ENCODE data around the gene EHMT2.
"Not testable (repeated sequence)": the region's sequence is repeated elsewhere in the genome, so short reads cannot be mapped to it uniquely, and the experiment has no call there.

EHMT2 gene

DNA sequence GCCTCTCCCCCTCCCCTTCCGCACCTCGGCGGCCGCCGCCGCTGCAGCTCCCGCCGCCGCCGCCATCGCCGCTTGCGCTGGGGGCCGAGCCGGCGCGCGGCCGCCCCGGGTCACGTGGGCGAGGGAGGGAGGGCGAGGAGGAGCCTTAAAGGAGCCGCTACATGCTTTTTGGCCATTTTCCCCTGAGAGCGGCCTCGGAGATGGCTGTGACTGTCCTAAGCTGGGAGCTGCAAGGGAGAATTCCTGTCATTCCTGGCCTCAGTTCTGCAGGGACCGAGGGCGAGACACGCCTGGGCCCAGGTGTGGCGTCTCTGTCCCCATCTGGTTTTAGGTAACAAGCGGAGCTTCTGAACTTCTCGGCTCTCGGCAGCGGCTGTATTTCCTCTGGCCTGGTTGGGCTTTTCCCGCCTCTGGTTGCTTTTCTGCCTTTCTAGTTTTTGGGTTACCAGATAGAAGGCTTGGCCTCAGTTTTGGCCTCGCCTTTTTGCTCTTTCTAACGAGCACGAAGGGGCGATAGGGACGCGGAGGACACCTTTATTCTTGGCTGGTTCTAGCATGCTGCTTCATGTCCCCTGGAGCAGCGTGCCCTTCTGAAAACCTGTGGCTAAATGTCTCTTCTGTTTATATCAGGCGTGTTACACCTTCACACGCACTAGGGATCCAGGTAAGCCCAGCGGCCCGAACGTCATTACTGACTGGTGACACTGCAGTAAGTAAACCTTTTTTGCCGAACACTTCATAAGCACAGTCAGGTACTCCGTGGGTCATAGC lies at the start of gene EHMT2:
Gene EHMT2 (minus strand): TSS at position 87 of the 771 bp plus-strand sequence. CDS start 21 bp downstream, at position 66.
- DNase-seq = peak; percentile 79

DNA sequence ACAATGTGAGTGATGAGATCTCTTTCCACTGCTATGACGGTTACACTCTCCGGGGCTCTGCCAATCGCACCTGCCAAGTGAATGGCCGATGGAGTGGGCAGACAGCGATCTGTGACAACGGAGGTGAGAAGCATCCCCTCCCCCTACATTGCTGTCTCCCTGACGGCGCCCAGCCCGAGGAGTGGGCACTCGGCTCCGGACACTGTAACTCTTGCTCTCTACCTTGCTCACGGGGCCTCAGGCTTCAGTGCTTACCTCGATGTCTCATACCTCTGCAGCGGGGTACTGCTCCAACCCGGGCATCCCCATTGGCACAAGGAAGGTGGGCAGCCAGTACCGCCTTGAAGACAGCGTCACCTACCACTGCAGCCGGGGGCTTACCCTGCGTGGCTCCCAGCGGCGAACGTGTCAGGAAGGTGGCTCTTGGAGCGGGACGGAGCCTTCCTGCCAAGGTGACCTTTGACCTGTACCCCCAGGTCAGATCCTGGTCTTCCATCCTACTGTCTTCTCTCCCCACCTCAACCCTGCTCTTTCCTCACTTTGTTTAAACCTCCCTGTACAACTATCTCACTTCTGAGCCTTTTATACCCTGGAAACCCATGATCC lies 49.7 kb upstream of the EHMT2 start:
- no peak for DNase-seq

DNA sequence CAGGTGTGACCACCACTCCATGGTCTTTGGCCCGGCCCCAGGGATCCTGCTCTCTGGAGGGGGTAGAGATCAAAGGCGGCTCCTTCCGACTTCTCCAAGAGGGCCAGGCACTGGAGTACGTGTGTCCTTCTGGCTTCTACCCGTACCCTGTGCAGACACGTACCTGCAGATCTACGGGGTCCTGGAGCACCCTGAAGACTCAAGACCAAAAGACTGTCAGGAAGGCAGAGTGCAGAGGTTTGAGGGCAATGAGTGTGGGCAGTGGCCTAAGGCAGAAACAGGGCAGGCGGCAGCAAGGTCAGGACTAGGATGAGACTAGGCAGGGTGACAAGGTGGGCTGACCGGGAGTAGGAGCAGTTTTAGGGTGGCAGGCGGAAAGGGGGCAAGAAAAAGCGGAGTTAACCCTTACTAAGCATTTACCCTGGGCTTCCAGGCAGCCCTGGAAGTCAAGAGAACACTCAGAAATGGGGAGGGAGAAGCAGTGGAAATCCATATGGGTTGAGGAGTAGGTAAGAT lies 48.9 kb upstream of the EHMT2 start:
- no peak for DNase-seq

DNA sequence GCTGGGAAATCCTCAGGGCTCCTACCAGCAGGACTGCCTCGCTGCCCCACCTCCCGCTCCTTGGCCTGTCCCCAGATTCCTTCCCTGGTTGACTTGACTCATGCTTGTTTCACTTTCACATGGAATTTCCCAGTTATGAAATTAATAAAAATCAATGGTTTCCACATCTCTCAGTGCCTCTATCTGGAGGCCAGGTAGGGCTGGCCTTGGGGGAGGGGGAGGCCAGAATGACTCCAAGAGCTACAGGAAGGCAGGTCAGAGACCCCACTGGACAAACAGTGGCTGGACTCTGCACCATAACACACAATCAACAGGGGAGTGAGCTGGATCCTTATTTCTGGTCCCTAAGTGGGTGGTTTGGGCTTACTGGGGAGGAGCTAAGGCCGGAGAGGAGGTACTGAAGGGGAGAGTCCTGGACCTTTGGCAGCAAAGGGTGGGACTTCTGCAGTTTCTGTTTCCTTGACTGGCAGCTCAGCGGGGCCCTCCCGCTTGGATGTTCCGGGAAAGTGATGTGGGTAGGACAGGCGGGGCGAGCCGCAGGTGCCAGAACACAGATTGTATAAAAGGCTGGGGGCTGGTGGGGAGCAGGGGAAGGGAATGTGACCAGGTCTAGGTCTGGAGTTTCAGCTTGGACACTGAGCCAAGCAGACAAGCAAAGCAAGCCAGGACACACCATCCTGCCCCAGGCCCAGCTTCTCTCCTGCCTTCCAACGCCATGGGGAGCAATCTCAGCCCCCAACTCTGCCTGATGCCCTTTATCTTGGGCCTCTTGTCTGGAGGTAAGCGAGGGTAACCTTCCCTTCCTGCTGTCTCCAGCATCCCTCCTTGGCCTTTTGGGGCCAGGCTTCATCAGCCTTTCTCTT lies 48.2 kb upstream of the EHMT2 start, which contains the start of gene CFB:
Gene CFB (plus strand): TSS at position 589 of the 863 bp plus-strand sequence. CDS start 127 bp downstream, at position 716.
- DNase-seq = no peak

DNA sequence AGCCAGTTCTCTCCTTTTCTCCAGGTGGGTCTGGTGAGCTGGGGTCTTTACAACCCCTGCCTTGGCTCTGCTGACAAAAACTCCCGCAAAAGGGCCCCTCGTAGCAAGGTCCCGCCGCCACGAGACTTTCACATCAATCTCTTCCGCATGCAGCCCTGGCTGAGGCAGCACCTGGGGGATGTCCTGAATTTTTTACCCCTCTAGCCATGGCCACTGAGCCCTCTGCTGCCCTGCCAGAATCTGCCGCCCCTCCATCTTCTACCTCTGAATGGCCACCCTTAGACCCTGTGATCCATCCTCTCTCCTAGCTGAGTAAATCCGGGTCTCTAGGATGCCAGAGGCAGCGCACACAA lies 47.6 kb upstream of the EHMT2 start:
- no peak for DNase-seq

DNA sequence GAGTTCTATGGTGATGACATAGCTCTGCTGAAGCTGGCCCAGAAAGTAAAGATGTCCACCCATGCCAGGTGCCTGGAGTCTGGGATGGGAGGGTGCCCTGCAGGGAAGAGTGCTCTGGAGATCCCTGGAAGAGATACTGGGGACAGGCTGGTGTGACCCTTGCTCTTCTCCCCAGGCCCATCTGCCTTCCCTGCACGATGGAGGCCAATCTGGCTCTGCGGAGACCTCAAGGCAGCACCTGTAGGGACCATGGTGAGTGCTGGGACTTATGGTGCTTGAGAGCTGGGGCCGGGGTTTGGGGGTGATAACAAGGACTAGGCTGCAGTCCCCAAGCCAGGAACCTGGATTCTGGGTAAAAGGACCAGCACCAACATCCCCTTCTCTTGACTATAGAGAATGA lies 46.2 kb upstream of the EHMT2 start:
- no peak for DNase-seq

DNA sequence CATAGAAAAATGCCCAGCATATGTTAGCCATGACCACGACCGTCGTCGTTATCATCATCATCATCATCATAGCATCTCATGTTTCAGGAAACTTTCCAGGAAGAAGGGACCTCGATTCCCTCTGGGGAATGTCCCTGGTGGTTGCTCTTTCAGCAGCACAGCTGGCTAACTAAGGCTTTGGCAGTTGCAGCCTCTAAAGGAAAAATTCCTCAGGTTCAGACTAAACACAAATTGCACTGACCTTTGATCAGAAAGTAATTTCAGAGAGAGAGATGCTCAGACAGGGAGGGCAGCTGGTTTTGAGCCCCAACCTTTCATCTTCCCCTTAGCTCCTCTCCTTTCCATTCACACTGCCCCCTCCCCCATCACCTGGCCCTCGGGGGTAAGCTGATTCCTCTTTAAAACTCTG lies 42.8 kb upstream of the EHMT2 start:
- no peak for DNase-seq

DNA sequence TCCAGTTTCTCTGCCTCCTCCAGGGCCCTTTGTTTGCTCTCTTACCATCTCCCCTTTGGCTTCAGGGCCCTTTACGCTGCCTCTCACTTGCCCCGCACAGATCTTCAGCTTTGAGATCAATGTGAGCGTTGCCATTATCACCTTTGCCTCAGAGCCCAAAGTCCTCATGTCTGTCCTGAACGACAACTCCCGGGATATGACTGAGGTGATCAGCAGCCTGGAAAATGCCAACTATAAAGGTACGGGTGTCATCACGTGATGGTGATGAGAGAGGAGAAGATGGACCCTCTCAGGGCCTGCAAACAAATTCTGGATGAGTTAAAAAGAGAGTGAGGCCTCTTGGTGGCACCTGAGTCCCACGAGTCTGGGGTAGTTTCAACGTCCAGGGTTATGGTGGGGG lies 38.3 kb upstream of the EHMT2 start:
- no peak for DNase-seq

DNA sequence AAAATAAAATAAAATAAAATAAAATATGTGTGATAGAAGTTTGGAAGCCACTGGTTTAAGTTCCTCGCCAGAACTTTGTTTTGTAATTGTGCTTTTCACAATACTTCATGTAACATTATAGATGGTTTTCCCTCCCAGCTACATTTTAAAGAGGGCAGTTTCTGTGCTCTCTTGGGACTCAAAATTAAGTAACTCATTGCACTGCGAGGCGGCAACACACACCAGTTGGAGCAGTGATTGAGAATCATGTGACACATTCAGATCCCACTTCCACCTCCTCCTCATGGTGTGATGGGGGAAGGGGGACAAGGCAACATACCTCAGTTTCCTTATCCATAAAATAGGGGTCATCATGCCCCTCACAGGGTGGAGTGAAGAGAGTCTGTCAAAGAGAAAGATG lies 37.5 kb upstream of the EHMT2 start:
- DNase-seq = no peak

DNA sequence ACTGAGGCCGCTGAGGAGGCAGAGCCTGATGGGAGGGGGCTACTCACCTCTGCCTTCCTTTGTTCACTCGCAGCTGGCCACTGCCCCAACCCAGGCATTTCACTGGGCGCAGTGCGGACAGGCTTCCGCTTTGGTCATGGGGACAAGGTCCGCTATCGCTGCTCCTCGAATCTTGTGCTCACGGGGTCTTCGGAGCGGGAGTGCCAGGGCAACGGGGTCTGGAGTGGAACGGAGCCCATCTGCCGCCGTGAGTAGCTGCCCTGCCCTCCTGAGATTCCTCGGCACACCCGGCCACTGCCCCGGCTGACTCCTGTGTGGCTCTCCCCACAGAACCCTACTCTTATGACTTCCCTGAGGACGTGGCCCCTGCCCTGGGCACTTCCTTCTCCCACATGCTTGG lies 36.0 kb upstream of the EHMT2 start:
- DNase-seq = no peak

DNA sequence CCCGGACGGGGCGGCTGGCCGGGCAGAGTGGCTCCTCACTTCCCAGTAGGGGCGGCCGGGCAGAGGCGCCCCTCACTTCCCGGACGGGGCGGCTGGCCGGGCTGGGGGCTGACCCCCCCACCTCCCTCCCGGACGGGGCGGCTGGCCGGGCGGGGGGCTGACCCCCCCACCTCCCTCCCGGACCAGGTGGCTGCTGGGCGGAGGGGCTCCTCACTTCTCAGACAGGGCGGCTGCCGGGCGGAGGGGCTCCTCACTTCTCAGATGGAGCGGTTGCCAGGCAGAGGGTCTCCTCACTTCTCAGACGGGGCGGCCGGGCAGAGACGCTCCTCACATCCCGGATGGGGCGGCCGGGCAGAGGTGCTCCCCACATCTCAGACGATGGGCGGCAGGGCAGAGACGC lies 34.6 kb upstream of the EHMT2 start:
- DNase-seq = not testable (repeated sequence)

DNA sequence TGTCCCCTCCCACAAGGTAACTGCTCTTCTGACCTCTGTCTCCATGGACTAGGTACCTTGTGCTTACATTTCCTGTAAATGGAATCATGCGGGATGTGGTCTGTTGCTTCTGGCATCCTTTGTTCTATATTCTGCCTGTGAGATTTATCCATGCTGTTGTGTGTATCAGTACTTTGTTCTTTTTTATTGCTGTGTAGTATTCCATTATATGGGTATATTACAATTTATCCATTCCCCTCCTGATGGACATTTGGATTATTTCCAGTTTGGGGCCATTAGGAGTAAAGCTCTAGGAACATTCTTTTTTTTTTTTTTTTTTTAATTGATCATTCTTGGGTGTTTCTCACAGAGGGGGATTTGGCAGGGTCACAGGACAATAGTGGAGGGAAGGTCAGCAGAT lies 33.5 kb upstream of the EHMT2 start:
- no peak for DNase-seq

DNA sequence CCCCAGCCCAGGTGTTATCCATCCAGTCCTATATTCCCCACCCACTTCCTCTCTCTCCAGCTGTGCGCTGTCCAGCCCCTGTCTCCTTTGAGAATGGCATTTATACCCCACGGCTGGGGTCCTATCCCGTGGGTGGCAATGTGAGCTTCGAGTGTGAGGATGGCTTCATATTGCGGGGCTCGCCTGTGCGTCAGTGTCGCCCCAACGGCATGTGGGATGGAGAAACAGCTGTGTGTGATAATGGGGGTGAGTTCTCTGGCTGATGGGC lies 31.1 kb upstream of the EHMT2 start:
- DNase-seq = no peak

DNA sequence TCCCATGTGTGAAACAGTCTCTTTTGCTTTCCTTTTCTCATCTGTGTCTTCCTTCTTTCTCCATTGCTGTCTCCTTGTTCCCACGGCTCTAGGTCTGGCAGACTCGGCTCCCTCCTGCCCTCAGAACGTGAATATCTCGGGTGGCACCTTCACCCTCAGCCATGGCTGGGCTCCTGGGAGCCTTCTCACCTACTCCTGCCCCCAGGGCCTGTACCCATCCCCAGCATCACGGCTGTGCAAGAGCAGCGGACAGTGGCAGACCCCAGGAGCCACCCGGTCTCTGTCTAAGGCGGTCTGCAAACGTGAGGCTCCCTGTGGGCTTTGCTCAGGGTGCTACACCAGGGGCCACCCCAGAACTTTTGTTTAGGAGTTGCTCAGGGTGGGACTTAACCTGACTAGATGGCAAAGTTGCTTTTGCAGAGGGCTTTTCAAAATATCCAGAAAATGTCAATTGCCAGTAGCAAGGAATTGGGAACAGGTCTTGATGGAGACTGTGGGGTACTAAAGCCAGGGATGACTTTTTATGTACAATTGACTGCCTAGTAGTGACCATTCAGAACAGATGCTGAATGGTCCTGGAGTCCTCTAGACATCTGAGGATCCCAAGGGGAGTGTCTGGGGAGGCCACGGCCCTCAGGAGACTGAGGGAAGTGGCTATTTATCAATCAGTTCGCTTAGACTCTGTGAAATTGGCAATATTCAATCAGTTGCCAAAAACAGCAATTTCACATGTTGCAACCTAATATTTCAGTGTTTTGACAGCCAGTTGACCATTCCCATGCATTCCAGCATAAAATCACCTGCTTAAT lies 30.6 kb upstream of the EHMT2 start:
- DNase-seq = no peak

DNA sequence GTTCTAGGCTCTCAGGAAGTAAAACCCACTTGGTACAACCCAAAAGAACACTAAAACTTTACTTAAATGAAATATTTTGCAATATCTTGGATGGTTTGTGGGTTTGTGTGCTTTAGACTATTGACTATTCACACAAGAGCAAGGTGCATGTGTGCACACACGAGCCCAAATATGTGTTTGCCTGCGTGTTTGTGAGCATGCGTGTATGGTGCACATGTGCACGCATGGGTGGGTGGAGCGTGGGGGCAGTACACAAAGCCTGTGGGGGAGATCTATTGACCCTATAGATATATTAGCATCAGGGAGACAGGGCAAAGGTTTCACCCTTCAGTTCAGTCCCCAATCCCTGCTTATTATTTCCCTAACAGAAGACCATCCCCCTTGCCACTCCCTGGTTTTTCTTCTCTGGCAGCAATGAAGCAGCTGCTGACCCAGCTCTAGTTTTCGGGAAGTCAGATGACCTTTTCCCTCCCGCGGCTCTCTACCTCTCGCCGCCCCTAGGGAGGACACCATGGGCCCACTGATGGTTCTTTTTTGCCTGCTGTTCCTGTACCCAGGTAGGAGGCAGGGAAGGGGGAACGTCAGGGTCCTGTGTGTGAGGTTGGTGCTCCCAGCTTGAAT lies 29.9 kb upstream of the EHMT2 start, which contains the start of gene C2:
Gene C2 (plus strand): TSS at position 476 of the 621 bp plus-strand sequence. CDS start 36 bp downstream, at position 512.
- no peak for DNase-seq

DNA sequence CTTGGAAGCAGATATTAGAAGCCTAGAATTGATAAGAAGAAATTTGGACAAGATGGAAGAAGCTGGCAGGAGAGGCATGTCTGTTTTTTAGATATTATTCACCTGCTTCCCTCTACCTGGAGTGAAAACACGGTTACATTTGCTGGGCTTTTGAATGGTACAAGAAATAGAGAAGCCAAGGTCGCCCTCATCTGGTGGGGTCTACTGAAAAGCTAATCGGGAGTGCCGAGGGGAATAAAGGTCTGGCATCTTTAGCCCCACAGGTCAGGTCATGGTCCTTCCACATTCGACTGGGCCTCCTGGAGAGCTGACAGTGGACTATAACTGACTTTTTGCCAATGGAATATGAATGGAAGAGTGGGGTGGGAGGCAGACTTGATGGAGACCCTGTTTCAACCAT lies 25.4 kb upstream of the EHMT2 start:
- peak in 1 of 2 experiments; percentile 5 for DNase-seq

DNA sequence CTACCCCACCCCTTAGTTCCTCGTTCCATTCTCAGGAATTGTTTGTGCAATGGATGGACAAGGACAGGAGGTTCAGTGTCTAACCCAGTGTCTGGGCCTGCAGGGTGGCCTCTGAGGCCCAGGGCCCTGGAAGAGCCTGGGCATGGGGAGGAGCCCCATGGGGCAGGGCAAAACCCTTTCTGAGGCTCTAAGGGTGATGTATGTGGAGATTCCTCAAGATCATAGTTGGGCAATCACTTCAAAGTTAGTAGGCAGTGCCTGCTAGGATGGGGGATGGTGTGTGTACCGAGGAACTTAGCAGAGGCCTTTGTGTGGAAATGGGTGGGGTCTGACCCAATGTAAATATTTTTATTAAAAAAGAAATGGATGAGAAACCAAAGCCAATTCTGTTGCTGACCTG lies 23.3 kb upstream of the EHMT2 start:
- no peak for DNase-seq

DNA sequence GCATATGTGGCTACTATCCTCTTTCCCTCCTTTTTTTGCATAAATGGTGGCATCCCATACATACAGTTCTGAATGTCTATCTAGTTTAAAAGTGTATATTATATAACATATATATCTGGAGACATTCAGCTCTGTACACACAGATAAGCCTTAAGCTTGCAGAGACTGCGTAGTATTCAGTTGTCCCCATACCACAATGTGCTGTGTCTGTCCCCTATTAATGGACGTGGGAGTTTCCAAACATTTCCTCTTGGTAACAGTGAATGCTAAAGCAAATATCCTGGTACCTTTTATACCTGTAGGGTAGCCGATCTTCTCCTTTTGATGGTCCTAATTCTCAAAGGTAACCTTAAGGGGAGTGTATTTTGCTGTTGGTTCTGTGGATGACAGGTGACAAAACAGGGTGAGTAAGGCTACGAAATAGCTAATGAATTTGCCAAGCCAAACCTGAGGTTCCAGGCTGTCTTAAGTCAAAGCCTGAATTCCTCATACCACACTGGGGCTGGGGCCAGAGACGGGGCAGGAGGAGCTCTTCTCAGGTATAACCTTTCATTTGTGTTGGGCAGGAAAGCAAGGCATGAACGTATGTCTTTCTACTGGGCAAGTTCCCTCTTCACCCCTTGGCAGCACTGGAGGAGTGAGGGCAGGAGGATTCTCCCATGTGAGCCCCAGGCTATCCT lies 22.3 kb upstream of the EHMT2 start:
- DNase-seq = no peak

DNA sequence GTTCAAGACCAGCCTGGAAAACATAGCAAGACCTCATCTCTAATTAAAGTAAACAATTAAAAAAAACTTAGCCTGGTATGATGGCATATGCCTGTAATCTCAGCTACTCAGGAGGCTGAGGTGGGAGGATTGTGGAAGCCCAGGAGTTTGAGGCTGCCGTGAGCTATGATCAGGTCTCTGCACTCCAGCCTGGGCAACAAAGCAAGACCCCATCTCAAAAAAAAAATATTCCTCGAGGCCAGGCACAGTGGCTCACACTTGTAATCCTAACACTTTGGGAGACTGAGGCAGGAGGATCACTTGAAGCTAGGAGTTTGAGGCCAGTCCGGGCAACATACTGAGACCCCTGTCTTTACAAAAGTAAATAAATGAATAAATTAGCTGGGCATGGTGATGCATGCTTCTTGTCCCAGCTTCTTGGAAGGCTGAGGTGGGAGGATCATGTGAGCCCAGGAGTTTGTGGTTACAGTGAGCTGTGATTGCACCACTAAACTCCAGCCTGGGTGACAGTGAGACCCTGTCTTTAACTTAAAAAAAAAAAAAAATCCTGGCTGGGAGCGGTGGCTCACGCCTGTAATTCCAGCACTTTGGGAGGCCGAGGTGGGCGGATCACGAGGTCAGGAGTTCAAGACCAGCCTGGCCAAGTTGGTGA lies 20.7 kb upstream of the EHMT2 start:
- no peak for DNase-seq

DNA sequence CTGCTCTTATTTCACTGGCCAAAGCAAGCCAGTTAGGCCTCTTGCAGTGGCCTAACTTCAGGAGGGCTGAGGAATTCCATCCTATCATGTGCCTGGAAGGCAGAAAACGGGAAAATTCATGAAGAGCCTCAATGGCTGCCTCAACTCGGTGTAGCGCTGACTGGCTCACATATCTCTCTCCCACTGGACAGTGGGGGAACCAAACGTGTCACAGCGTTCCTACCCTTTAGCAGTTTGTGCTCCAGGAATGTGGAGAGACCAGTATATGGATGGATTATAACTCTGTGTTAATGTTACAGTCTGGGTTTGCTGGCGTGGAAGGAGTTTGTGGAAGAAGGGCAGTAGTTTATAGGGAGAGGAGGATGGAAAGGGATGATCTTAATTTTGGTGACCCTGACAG lies 18.3 kb upstream of the EHMT2 start:
- no peak for DNase-seq

DNA sequence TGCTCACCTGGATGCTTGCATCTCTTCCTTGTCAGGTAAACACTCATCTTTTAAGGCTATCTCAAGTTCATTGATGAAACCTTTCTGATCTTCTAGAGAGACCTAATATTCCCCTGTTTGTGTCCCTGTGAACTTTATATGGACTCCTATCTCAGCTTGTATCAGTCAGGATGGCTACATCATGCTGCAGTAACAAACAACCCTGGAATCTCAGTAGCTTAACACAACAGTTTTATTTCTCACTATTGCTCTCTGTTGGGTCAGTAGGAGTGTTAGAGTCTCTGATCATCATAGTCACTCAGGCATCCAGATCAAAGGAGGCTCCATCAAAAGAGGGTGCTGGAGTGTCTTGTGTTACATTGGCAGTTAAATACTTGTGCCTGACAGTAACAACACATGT lies 17.9 kb upstream of the EHMT2 start:
- DNase-seq = no peak
